Adrenal gland (tissue), 12 donors: ENCODE data around the gene DEPDC4. TPM values are rescaled to one million over a fixed set of nuclear protein-coding genes. Genes with fewer than 3 reads are reported as not detected.

Experiments used
- DNase-seq, 7 donors: peaks; one replicate each; pipeline ENCODE4 v3.0.0-alpha.2; 2019 to 2020
- H3K27ac ChIP-seq, 5 donors: fragments of 200-600 bp; sonication (generic) in 4 of 5; 1 replicate in 3 of 5; 2 replicates in 2 of 5; pipeline versions ENCODE4 v1.5.1 to v1.8.0; 2016 to 2020; ENCODE audit warnings: mild to moderate bottlenecking in 1 of 5
- H3K27me3 ChIP-seq: fragments of 200-600 bp; 2 replicates; pipeline ENCODE4 v1.8.0; 2021
- H3K36me3 ChIP-seq, 2 donors: fragments of 200-600 bp; replicated peaks in 1 of 2; 1 replicate in 1 of 2; 2 replicates in 1 of 2; pipeline versions ENCODE4 v1.5.1 to v1.8.0; 2018 to 2022
- H3K4me1 ChIP-seq, 2 donors: fragments of 200-600 bp; replicated peaks in 1 of 2; 1 replicate in 1 of 2; 2 replicates in 1 of 2; pipeline versions ENCODE4 v1.5.1 to v1.8.0; 2018 to 2021
- H3K4me3 ChIP-seq, 4 donors: fragments of 200-600 bp; sonication (generic) in 3 of 4; one replicate each; pipeline ENCODE4 v1.5.1; 2016 to 2018
- H3K9me3 ChIP-seq, 3 donors: fragments of 200-600 bp; sonication (generic) in 1 of 3; replicated peaks in 1 of 3; 1 replicate in 2 of 3; 2 replicates in 1 of 3; pipeline versions ENCODE4 v1.5.1 to v1.8.0; 2016 to 2021
- POLR2A ChIP-seq, 2 donors: fragments of 450-650 bp; IDR thresholded peaks; one replicate each; pipeline ENCODE4 v1.6.1; 2017; ENCODE audit warnings: antibody characterized with exemption in 2 of 2, mild to moderate bottlenecking in 2 of 2, moderate library complexity in 1 of 2
- WGBS, 4 donors: extraction: QIAGEN DNeasy Blood & Tissue Kit in 2 of 4; methylation state at CpG; one replicate each; pipeline versions ENCODE4 v1.1.5 to v1.1.7; 2013 to 2017; 5-methylcytosine and 5-hydroxymethylcytosine counted together
- intact Hi-C, 2 donors: fragments of 100-400 bp; cut with DNase I; formaldehyde crosslinking; loops; one replicate each; pipeline versions ENCODE4 v1.14.1 to v1.15.0; 2022 to 2023
- polyA plus RNA-seq, 3 donors: library from polyadenylated mRNA; stranded (reverse); fragments of 200-250 nt in 2 of 3; fragments of 350-450 nt in 1 of 3; fragmentation: Illumina TruSeq in 1 of 3; extraction: RNeasy Lipid Tissue Mini Kit (QIAGEN cat#74804) in 1 of 3; gene quantifications; one replicate each; pipeline ENCODE4 v1.2.3, GENCODE V29; 2013 to 2014
- total RNA-seq, 9 donors: library from RNA; depleted of rRNA in 4 of 9; stranded (reverse); fragments of >200 nt in 4 of 9; fragments of 120-200 nt in 1 of 9; fragmentation: NEBNext Ultra II Directional in 1 of 9; extraction: Animal tissue kit (Norgen Biotek cat#: 25700) in 1 of 9; gene quantifications; one replicate each; pipeline versions ENCODE4 v1.1.0 to v1.2.4, GENCODE V29; 2013 to 2023
- TF ChIP-seq, protein P1 (sequence below), 6 experiments: fragments of 450-650 bp in 4 of 6; fragments of 200-600 bp in 2 of 6; sonication (generic) in 1 of 6; IDR thresholded peaks; 1 replicate in 5 of 6; 2 replicates in 1 of 6; pipeline versions ENCODE4 v1.5.1 to v1.8.0; 2016 to 2021; ENCODE audit warnings: antibody characterized with exemption in 6 of 6, mild to moderate bottlenecking in 2 of 6, moderate library complexity in 1 of 6
- donor health status: healthy with polysubstance abuse.
- donor health status: Bipolar disorder and iron deficiency.
- donor health status: DM: yes; HTN: yes; CAD: no.
- donor health status: DM: no; HTN: no; CAD: no.
- donor health status: DM: no; HTN: no; CAD: no.
- donor health status: DM: yes; HTN: yes; CAD: no.

DEPDC4 gene
- total and polyA plus RNA-seq, 12 donors: 0.17 to 3.5 (median 1.5) TPM; not detected in 1

DNA sequence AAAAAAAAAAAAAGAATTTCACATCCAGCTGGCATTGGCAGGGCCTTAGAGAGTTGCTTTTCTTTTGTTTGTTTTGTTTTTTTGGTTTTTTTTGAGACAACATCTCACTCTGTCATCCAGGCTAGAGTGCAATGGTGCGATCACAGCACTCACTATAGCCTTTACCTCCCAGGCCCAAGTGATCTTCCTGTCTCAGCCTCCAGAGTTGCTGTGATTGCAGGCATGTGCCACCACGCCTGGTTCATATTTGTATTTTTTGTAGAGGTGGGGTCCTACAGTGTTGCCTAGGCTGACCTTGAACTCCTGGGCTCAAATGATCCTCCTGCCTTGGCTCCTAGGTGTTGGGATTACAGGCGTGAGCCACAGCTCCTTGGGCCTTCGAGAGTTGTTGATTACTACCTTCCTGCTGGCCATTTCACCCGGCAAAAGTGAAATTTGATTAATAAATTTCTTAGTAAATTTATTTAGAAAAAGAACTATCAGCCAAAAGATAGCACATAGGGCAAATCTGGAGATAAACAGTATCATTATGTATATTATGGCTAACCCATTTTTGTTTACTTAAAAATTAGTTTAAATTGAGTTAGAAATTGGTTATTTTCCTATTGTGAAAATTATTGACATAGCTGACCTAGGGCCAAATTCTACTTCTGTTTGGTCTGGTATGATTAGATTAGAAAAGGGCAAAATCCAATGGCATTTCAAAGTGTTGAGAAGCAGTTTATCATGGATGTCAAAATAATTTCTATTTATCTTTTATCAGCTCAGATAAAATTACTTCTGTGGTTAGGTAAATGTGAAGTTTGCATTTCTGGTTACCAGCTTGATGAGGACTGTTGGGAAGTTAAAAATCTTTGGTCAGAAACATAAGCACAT is 53.6 kb downstream of the DEPDC4 start:
- H3K4me3 ChIP-seq: no peak overlapping the region
- WGBS, 4 donors: 86 to 97% (median 90%) methylated on average over 5 of the region's 5 CpGs
- H3K27me3 ChIP-seq: no peaks in the 10 kb centered on the region
- peaks cover 0 to 50% of the 10 kb centered on the region in 2 donors for H3K36me3 ChIP-seq
- intact Hi-C loops: no loop called here
- H3K9me3 ChIP-seq: no peaks in the 10 kb centered on the region
- H3K4me1 ChIP-seq: no peaks in the 10 kb centered on the region
- DNase-seq: no peak
- H3K27ac ChIP-seq: no peak overlapping the region
- no peak for TF ChIP-seq POLR2A (IDR thresholded peaks at IDR 0.05)
- TF ChIP-seq, protein P1, sequence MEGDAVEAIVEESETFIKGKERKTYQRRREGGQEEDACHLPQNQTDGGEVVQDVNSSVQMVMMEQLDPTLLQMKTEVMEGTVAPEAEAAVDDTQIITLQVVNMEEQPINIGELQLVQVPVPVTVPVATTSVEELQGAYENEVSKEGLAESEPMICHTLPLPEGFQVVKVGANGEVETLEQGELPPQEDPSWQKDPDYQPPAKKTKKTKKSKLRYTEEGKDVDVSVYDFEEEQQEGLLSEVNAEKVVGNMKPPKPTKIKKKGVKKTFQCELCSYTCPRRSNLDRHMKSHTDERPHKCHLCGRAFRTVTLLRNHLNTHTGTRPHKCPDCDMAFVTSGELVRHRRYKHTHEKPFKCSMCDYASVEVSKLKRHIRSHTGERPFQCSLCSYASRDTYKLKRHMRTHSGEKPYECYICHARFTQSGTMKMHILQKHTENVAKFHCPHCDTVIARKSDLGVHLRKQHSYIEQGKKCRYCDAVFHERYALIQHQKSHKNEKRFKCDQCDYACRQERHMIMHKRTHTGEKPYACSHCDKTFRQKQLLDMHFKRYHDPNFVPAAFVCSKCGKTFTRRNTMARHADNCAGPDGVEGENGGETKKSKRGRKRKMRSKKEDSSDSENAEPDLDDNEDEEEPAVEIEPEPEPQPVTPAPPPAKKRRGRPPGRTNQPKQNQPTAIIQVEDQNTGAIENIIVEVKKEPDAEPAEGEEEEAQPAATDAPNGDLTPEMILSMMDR (IDR thresholded peaks at IDR 0.05): no peak

DNA sequence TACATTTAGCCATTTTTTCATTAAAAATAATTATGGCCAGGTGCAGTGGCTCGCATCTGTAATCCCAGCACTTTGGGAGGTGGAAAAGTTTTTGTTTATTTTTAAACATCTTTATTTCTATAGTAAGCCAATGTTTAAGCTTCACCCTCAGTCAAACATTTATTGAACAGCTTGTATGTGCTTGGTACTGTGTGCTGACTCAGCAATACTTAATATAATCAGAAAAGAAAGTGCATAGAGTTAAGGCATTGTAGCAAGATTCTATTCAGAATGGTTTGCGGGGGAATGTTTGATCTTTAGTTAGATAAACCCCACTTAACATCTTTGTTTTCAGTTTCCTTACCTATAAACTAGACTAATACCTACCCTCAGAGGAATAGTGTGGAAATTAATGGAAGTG is 55.2 kb downstream of the DEPDC4 start:
- no peak for DNase-seq
- no peaks in the 10 kb centered on the region for H3K27me3 ChIP-seq
- H3K27ac ChIP-seq: no peak overlapping the region
- H3K9me3 ChIP-seq: no peaks in the 10 kb centered on the region
- intact Hi-C loops: no loop called here
- H3K4me3 ChIP-seq: no peak overlapping the region
- WGBS, 4 donors: 95 to 99% (median 97%) methylated on average over 2 of the region's 2 CpGs
- peaks cover 0 to 62% of the 10 kb centered on the region in 2 donors for H3K36me3 ChIP-seq
- TF ChIP-seq POLR2A (IDR thresholded peaks at IDR 0.05): no peak
- TF ChIP-seq, protein P1 (IDR thresholded peaks at IDR 0.05): no peak
- no peaks in the 10 kb centered on the region for H3K4me1 ChIP-seq

DNA sequence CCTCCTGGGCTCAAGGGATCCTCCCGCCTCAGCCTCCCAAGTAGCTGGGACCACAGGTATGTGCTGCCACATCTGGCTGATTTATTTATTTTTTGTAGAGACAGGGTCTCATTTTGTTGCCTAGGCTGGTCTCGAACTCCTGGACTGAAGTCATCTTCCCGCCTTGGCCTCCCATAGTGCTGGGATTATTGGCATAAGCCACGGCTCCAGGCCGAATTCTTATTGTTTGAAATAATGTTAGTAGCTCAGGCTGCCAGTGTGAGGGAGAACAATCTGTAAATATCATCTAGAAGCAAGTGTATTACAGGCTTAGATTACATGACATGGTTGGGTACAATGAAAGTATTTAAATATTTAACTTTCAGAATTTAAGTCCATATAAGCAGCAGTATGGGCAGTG is 58.0 kb downstream of the DEPDC4 start:
- intact Hi-C loops: no loop called here

DNA sequence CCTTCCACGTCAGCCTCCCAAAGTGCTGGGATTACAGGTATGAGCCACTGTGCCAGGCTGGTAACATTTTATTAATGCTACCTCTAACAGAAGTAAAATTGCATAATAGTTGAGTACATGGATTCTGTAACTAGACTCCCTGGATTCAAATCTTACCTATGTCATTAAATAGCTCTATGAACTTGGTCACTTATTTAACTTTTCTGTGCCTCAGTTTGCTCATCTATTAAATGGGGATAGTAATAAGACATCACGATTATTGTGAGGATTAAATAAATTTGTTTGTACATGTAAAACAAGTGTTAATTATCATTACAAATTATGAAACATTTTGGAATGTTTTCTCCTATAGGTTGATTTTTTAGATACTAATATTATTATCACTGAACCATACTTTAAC is 59.6 kb downstream of the DEPDC4 start:
- H3K27ac ChIP-seq: no peak overlapping the region
- H3K4me3 ChIP-seq: no peak overlapping the region
- WGBS, 4 donors: 93 to 100% (median 96%) methylated on average over 2 of the region's 2 CpGs
- no peak for TF ChIP-seq POLR2A (IDR thresholded peaks at IDR 0.05)
- TF ChIP-seq, protein P1 (IDR thresholded peaks at IDR 0.05): no peak
- no peak for DNase-seq
- no peaks in the 10 kb centered on the region for H3K27me3 ChIP-seq
- no peaks in the 10 kb centered on the region for H3K9me3 ChIP-seq
- peaks cover 0 to 4% of the 10 kb centered on the region in 2 donors for H3K4me1 ChIP-seq
- peaks cover 0 to 64% of the 10 kb centered on the region in 2 donors for H3K36me3 ChIP-seq
- intact Hi-C loops: no loop called here

More for the DNA sequence above, 58.0 kb downstream of the DEPDC4 start:
- DNase-seq: no peak
- TF ChIP-seq POLR2A (IDR thresholded peaks at IDR 0.05): no peak
- TF ChIP-seq, protein P1 (IDR thresholded peaks at IDR 0.05): no peak
- Histone ChIP-seq H3K4me1 (no peaks in the 10 kb centered on the region), H3K27ac (no peak overlapping the region), H3K27me3 (no peaks in the 10 kb centered on the region), H3K4me3 (no peak overlapping the region), H3K9me3 (no peaks in the 10 kb centered on the region), H3K36me3 (peaks cover 0 to 74% of the 10 kb centered on the region in 2 donors)
- WGBS, 4 donors: 97 to 99% (median 97%) methylated on average over 5 of the region's 5 CpGs
